Measurements from ENCODE around the gene PRKG1. TPM values are rescaled to one million over a fixed set of nuclear protein-coding genes. Genes with fewer than 3 reads are reported as not detected.

The PRKG1 gene
- total RNA-seq, 1 donor from 2014 or later = 17.9 TPM

- H3K27ac ChIP-seq = no peak overlapping the region
- no peak for DNase-seq (ENCODE audit: extremely low spot score in 2 of 2)
- H3K9me3 ChIP-seq = no peaks in the 10 kb centered on the region
- no peaks in the 10 kb centered on the region for H3K4me1 ChIP-seq
- intact Hi-C loops (cut with DNase I) = no loop called here
- no peaks in the 10 kb centered on the region for H3K36me3 ChIP-seq
- TF ChIP-seq, protein P1, sequence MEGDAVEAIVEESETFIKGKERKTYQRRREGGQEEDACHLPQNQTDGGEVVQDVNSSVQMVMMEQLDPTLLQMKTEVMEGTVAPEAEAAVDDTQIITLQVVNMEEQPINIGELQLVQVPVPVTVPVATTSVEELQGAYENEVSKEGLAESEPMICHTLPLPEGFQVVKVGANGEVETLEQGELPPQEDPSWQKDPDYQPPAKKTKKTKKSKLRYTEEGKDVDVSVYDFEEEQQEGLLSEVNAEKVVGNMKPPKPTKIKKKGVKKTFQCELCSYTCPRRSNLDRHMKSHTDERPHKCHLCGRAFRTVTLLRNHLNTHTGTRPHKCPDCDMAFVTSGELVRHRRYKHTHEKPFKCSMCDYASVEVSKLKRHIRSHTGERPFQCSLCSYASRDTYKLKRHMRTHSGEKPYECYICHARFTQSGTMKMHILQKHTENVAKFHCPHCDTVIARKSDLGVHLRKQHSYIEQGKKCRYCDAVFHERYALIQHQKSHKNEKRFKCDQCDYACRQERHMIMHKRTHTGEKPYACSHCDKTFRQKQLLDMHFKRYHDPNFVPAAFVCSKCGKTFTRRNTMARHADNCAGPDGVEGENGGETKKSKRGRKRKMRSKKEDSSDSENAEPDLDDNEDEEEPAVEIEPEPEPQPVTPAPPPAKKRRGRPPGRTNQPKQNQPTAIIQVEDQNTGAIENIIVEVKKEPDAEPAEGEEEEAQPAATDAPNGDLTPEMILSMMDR (IDR thresholded peaks at IDR 0.05) = no peak
- TF ChIP-seq POLR2AphosphoS5 (IDR thresholded peaks at IDR 0.05; ENCODE audit: insufficient read depth in 1 of 2, low read depth in 1 of 2) = no peak
- TF ChIP-seq POLR2A (IDR thresholded peaks at IDR 0.05) = no peak
- H3K27me3 ChIP-seq = no peaks in the 10 kb centered on the region
- H3K4me3 ChIP-seq = no peak overlapping the region
Measured at GRCh38 chr10:52105301-52105700, 1031.0 kb downstream of the PRKG1 start.

DNA sequence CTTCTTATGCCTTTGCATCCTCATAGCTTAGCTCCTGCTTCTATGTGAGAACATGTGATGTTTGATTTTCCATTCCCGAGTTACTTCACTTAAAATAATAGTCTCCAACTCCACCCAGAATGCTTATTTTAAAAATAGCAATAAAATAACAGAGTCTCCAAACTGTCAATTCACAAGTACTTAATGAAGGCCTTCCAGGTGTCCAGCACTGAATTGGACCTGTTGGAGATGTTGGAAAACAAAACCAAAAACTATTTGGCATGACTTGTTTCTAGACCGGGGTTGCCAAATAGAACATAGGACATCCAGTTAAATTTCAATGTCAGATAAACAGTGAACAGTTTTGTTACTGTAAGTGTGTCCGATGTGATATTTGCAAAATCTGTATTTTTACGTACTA, 1031.7 kb downstream of the PRKG1 start:
- intact Hi-C loops (cut with DNase I) = no loop called here

DNA sequence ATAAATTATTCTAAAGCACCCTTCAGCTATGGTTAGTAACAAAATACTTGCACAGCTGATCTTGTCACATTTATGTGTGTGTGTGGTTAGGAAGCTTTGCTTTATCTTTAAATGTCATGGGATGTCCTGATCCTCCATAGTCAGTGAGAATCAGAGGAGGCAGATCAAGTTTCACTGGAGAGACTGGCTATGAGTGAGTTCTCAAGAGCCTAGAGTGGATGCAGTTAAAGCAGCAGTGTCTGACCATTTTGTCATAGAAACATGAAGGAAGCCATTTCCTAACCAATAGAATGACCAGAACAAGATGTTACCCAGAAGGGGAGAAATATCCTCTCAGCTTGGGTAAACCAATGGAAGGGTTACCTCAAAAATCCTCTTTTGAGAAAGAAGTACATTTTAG, 1032.6 kb downstream of the PRKG1 start:
- Histone ChIP-seq H3K4me1 (no peaks in the 10 kb centered on the region), H3K9me3 (no peaks in the 10 kb centered on the region), H3K36me3 (no peaks in the 10 kb centered on the region), H3K27ac (no peak overlapping the region), H3K27me3 (no peaks in the 10 kb centered on the region), H3K4me3 (no peak overlapping the region)
- intact Hi-C loops (cut with DNase I) = no loop called here
- no peak for TF ChIP-seq POLR2A (IDR thresholded peaks at IDR 0.05)
- no peak for TF ChIP-seq POLR2AphosphoS5 (IDR thresholded peaks at IDR 0.05; ENCODE audit: insufficient read depth in 1 of 2, low read depth in 1 of 2)
- TF ChIP-seq, protein P1 (IDR thresholded peaks at IDR 0.05) = no peak
- DNase-seq (ENCODE audit: extremely low spot score in 2 of 2) = no peak

More for the DNA sequence above, 1031.7 kb downstream of the PRKG1 start:
- Histone ChIP-seq H3K4me3 (no peak overlapping the region), H3K36me3 (no peaks in the 10 kb centered on the region), H3K4me1 (no peaks in the 10 kb centered on the region), H3K27me3 (no peaks in the 10 kb centered on the region), H3K9me3 (no peaks in the 10 kb centered on the region), H3K27ac (no peak overlapping the region)
- TF ChIP-seq, protein P1 (IDR thresholded peaks at IDR 0.05) = no peak
- TF ChIP-seq POLR2A (IDR thresholded peaks at IDR 0.05) (no peak), POLR2AphosphoS5 (IDR thresholded peaks at IDR 0.05; ENCODE audit: insufficient read depth in 1 of 2, low read depth in 1 of 2) (no peak)
- DNase-seq (ENCODE audit: extremely low spot score in 2 of 2) = no peak

DNA sequence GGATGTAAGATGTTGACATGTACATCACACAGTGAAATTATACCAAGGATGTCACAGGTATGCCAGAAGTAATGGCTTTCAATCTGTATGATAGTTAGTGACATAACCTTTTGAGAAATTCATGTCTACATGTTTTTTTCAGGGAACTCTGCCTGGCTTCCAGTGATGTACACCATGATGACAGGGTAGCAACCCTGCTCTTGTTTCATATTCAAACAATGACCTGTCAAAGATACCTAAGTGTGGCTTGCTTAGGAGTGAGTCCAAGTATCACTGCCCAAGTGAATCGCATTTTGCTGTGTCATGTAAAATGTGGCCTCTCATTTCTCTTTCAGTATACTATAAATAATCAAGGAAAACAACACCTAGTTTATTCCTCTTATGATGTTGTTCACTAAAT, 1033.9 kb downstream of the PRKG1 start:
- TF ChIP-seq, protein P1 (IDR thresholded peaks at IDR 0.05) = no peak
- TF ChIP-seq POLR2A (IDR thresholded peaks at IDR 0.05) (no peak), POLR2AphosphoS5 (IDR thresholded peaks at IDR 0.05; ENCODE audit: insufficient read depth in 1 of 2, low read depth in 1 of 2) (no peak)
- intact Hi-C loops (cut with DNase I) = no loop called here
- no peaks in the 10 kb centered on the region for H3K9me3 ChIP-seq

GRCh38 chr10:52110576-52110975, 1036.3 kb downstream of the PRKG1 start:
- H3K4me1 ChIP-seq = no peaks in the 10 kb centered on the region
- no peaks in the 10 kb centered on the region for H3K36me3 ChIP-seq
- TF ChIP-seq POLR2A (IDR thresholded peaks at IDR 0.05) (no peak), POLR2AphosphoS5 (IDR thresholded peaks at IDR 0.05; ENCODE audit: insufficient read depth in 1 of 2, low read depth in 1 of 2) (no peak)
- TF ChIP-seq, protein P1 (IDR thresholded peaks at IDR 0.05) = no peak
- no peaks in the 10 kb centered on the region for H3K9me3 ChIP-seq
- no peaks in the 10 kb centered on the region for H3K27me3 ChIP-seq
- no peak overlapping the region for H3K4me3 ChIP-seq
- no peak for DNase-seq (ENCODE audit: extremely low spot score in 2 of 2)
- intact Hi-C loops (cut with DNase I) = no loop called here
- no peak overlapping the region for H3K27ac ChIP-seq

More for the DNA sequence above, 1033.9 kb downstream of the PRKG1 start:
- H3K4me1 ChIP-seq = no peaks in the 10 kb centered on the region
- H3K27ac ChIP-seq = no peak overlapping the region
- no peaks in the 10 kb centered on the region for H3K27me3 ChIP-seq
- H3K4me3 ChIP-seq = no peak overlapping the region
- no peak for DNase-seq (ENCODE audit: extremely low spot score in 2 of 2)
- no peaks in the 10 kb centered on the region for H3K36me3 ChIP-seq
